Superior temporal gyrus (tissue), 1 donor: ENCODE data around the gene ELOVL3.
A peak's percentile ranks its signal among the peaks of the same experiment; 100 is the strongest.
"Not testable (repeated sequence)": the region's sequence is repeated elsewhere in the genome, so short reads cannot be mapped to it uniquely, and the experiment has no call there.

ENCODE experiments used
- DNase-seq: peaks from one replicate; pipeline ENCODE4 v3.0.0-alpha.2; 2016; ENCODE audit errors: extremely low spot score

Gene ELOVL3

GRCh38 chr10:102225646-102226541 lies at the start of gene ELOVL3:
Gene ELOVL3 (plus strand): TSS chr10:102226299. CDS start chr10:102226549, 250 bp downstream.
- peak; percentile 90 for DNase-seq

GRCh38 chr10:102184606-102185005 lies 41.5 kb upstream of the ELOVL3 start:
- DNase-seq = no peak

GRCh38 chr10:102185272-102185671 lies 40.8 kb upstream of the ELOVL3 start:
- no peak for DNase-seq

- DNase-seq = no peak
These were observed 40.1 kb upstream of the ELOVL3 start for GRCh38 chr10:102185811-102186527.

- DNase-seq = no peak
These were observed 37.7 kb upstream of the ELOVL3 start for GRCh38 chr10:102188298-102188940.

GRCh38 chr10:102188941-102189898 lies 36.9 kb upstream of the ELOVL3 start:
- DNase-seq = not testable (repeated sequence)

- DNase-seq = no peak
These were observed 34.1 kb upstream of the ELOVL3 start for GRCh38 chr10:102191956-102192355.

- DNase-seq = no peak
These were observed 30.7 kb upstream of the ELOVL3 start for GRCh38 chr10:102195296-102195870.

- DNase-seq = no peak
These were observed 29.2 kb upstream of the ELOVL3 start for GRCh38 chr10:102196893-102197292.

- DNase-seq = no peak
These were observed 28.1 kb upstream of the ELOVL3 start for GRCh38 chr10:102198027-102198426.

- no peak for DNase-seq
These were observed 25.1 kb upstream of the ELOVL3 start for GRCh38 chr10:102200751-102201640.

- no peak for DNase-seq
These were observed 23.7 kb upstream of the ELOVL3 start for GRCh38 chr10:102202386-102202785.

GRCh38 chr10:102208311-102209035 lies 17.6 kb upstream of the ELOVL3 start:
- no peak for DNase-seq

- no peak for DNase-seq
These were observed 14.3 kb upstream of the ELOVL3 start for GRCh38 chr10:102211615-102212299.

GRCh38 chr10:102213599-102213998 lies 12.5 kb upstream of the ELOVL3 start:
- not testable (repeated sequence) for DNase-seq

- DNase-seq = no peak
These were observed 6.7 kb upstream of the ELOVL3 start for GRCh38 chr10:102219370-102219769.

GRCh38 chr10:102220612-102221011 lies 5.5 kb upstream of the ELOVL3 start:
- no peak for DNase-seq

GRCh38 chr10:102222797-102223196 lies 3.3 kb upstream of the ELOVL3 start:
- DNase-seq = no peak

GRCh38 chr10:102226542-102226870 lies 407 bp downstream of the ELOVL3 start:
- DNase-seq = no peak
